Omental fat pad (tissue), 4 donors: ENCODE measurements around the gene POLD2. TPM values are rescaled to one million over a fixed set of nuclear protein-coding genes. Genes with fewer than 3 reads are reported as not detected.
A peak's percentile ranks its signal among the peaks of the same experiment; 100 is the strongest.
"Not testable (repeated sequence)": the region's sequence is repeated elsewhere in the genome, so short reads cannot be mapped to it uniquely, and the experiment has no call there.

ENCODE experiments used
- ATAC-seq: fragments of 150-250 bp; one replicate; pipeline ENCODE4 v1.9.1; 2016; ENCODE audit warnings: mild to moderate bottlenecking, moderate library complexity; ENCODE audit not compliant: low FRiP score
- DNase-seq: peaks from one replicate; pipeline ENCODE4 v3.0.0-alpha.2; 2019; ENCODE audit warnings: low spot score
- total RNA-seq, 4 donors: library from RNA; depleted of rRNA; stranded (reverse); fragments of >200 nt; gene quantifications; one replicate each; pipeline ENCODE4 v1.1.0, GENCODE V29; 2016
- TF ChIP-seq, protein P1 (sequence below), 3 donors: fragments of 450-650 bp; IDR thresholded peaks; one replicate each; pipeline ENCODE4 v1.5.1; 2016 to 2017; ENCODE audit warnings: antibody characterized with exemption in 3 of 3, mild to moderate bottlenecking in 3 of 3, moderate library complexity in 2 of 3

Gene POLD2
- 10 to 100 TPM; 41.9 to 71.3 (median 44.2) TPM for total RNA-seq

DNA sequence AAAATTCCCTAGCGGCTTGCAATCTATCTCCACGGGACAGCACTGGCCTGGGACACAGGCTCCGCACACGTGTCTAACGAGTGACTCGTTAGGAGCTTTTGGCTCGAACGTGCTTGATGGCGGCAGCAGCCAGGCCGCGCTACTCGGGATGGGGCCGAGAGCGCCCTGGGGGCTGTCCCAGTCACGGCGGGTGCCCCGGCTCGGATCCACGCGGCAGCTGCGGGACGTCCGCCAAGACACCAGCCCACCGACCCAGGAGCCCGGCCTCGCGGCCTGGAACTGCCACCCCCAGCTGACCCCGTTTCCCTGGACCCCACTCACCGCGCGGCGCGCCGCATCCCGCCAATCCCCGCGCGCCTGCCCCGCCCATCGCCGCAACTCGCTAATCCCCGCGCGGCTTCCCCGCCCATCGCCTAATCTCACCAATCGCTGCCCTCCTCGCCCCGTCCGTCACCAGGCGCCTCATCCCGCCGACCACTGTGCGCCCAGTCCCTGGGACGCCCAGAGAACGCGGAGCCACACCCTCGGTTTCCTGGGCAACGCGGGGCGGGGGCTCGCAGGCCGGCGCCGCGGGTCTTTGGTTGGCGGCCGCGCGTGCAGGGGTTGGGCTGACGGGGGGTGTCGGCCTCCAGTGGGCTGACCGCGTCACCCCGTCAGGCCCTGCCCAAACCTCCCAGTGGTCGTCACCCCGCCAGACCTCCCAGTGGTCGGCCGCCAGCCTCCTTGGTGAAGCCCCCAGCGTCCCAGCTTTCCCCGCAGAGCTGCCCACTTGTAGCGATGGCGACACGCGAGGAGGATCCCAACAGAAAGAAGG lies at the start of gene POLD2:
TSS of gene POLD2 (minus strand) at position 359 of the 814 bp plus-strand sequence. CDS start 1,495 bp downstream, outside the sequence.
- peak; percentile 85 for DNase-seq

DNA sequence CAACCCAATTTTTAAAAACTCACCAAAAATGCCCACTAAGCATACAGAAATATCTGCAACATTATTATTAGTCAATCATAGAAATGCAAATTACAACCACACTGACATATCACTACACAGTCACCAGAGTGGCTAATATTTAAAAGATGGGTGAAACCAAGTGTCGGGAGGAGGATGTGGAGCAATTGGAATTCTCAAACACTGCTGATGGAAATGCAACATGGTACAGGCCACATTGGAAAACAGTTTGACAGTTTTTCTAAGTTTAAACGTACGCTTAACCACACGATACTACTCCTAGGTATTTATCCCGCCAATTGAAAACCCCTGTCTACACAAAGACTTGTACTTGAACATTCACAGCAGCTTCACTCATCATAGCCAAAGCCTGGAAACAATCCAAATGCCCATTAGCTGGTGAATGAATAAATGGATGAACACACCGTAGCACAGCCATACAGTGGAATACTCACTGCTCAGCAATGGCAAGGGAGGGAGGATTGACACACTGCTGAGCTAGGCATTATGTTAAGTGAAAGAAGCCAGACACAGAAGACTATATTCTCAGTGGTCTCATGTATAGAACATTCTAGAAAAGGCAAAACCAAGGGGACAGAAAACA lies 49.6 kb upstream of the POLD2 start:
- TF ChIP-seq, protein P1, sequence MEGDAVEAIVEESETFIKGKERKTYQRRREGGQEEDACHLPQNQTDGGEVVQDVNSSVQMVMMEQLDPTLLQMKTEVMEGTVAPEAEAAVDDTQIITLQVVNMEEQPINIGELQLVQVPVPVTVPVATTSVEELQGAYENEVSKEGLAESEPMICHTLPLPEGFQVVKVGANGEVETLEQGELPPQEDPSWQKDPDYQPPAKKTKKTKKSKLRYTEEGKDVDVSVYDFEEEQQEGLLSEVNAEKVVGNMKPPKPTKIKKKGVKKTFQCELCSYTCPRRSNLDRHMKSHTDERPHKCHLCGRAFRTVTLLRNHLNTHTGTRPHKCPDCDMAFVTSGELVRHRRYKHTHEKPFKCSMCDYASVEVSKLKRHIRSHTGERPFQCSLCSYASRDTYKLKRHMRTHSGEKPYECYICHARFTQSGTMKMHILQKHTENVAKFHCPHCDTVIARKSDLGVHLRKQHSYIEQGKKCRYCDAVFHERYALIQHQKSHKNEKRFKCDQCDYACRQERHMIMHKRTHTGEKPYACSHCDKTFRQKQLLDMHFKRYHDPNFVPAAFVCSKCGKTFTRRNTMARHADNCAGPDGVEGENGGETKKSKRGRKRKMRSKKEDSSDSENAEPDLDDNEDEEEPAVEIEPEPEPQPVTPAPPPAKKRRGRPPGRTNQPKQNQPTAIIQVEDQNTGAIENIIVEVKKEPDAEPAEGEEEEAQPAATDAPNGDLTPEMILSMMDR (IDR thresholded peaks at IDR 0.05), result no peak
- ATAC-seq, result no peak
- DNase-seq, result no peak

More for the DNA sequence above, at the start of gene POLD2:
- ATAC-seq, result peak; percentile 98
- TF ChIP-seq, protein P1 (IDR thresholded peaks at IDR 0.05), result no peak

DNA sequence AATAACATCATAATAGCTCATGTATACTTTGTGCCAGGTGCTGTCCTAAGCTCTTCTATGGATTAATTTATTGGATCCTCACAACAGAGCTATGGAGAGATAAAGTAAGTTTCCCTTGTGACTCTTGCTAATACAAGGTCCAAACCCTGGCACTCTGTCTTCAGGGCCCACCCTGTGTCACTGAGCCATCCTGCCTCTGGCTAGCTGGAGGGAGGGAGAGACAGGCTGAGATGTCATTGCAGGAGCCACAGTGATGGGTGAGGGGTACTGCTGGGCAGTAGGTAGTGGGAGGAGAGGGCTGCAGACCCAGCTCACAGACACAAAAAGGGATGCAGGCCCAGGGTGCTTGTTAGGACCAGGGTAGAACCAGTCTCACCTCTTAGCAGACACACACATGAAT lies 49.0 kb upstream of the POLD2 start:
- no peak for DNase-seq
- TF ChIP-seq, protein P1 (IDR thresholded peaks at IDR 0.05), result no peak
- no peak for ATAC-seq

DNA sequence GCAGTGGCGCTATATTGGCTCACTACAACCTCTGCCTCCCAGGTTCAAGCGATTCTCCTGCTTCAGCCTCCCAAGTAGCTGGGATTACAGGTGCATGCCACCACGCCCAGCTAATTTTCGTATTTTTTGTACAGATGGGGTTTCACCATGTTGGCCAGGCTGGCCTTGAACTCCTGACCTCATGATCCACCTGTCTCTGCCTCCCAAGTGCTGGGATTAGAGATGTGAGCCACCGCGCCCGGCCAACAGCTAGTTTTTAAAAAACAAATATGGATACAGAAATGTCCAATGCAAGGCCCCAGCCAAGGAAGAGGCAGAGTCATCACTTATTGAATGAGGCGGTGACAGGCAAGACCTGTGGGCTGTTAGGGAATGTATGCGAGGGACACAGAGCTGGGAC lies 48.6 kb upstream of the POLD2 start:
- DNase-seq, ATAC-seq: not testable (repeated sequence)

DNA sequence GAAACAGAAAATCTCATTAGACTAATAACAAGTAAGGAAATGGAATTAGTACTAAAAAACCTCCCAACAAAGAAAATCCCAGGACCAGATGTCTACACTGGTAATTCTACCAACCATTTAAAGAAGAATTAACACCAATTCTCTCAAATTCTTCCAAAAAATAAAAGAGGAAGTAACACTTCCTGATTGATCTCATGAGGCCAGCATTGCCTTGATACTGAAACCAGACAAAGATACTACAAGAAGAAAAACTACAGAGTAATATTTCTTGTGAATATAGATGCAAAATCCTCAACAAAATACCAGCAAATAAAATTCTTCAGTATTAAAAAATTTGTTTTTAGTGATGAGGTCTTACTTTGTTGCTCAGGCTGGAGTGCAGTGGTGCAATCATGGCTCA lies 44.6 kb upstream of the POLD2 start:
- DNase-seq, result no peak
- no peak for ATAC-seq
- TF ChIP-seq, protein P1 (IDR thresholded peaks at IDR 0.05), result no peak

DNA sequence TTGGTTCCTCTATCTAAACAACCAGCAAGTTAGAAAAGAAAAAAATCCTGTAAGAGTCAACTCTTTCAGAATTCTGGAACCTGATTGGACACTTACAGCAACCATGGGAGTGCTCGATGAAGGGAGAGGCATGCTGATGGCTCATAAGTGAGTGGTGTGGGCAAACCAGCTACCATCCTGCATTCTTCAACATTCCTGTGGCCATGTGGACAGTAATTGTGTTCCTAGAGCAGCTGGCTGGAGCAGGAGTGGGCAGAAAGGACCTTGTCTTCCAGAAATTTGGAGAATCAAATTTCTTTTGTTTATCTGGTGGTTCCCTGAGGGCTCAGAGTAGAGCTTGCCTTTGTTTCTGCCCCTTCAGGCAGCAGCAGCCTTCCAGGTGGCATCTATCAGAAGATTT lies 40.2 kb upstream of the POLD2 start:
- TF ChIP-seq, protein P1 (IDR thresholded peaks at IDR 0.05), result no peak
- no peak for ATAC-seq
- no peak for DNase-seq

DNA sequence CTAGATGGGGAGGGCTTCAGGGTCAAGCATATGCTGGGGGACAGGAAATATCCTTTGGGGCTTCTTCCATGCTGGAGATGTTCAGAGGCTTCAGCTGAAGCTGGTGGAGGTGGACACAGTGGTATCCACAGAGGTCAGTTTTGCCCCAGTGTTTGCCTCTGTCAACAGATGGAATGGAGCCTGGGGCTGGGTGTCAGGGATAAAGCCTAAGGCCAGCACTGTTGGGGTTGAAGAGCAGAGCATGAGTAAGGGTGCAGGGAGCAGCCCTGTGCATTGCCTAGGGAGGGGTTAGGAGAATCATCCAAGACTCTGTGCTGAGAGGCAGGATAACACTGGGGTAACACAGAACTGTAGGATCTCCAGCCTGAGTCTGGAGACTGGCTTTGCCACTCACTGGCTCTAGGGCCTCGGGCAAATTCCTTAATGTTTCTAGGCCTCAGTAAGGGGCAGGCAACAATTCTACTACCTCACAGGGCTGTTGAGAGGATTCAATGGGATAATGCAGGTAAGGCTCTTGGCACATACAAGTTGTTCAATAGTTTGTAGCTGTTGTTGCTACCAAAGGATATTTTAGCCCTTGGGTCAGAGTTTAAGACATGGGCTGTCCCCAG lies 39.5 kb upstream of the POLD2 start:
- DNase-seq (no peak), ATAC-seq (no peak)
- TF ChIP-seq, protein P1 (IDR thresholded peaks at IDR 0.05), result no peak
